Measurements from ENCODE around the gene ZNF425. TPM values are rescaled to one million over a fixed set of nuclear protein-coding genes. Genes with fewer than 3 reads are reported as not detected.

ZNF425 gene
- total RNA-seq (2021; ENCODE audit: unreplicated experiment) (3.0 TPM), Bru-seq, nascent RNA (percentile 52 among the genes with signal in this experiment), BruChase-seq, experiment 1, labeled RNA remaining after a 2-hour chase (percentile 54 among the genes with signal in this experiment), BruChase-seq, experiment 2, labeled RNA remaining after a 6-hour chase (percentile 50 among the genes with signal in this experiment)
- 4.7 TPM for polyA plus RNA-seq (2012; ENCODE audit: insufficient read length)
- long read RNA-seq, transcript ZNF425-201 (4 exons, 3,220 nt), result major isoform, 9 of 12 reads
- long read RNA-seq, partial matches to known transcripts, result 0 of 12 reads
- long read RNA-seq, other reads (novel, unspliced or antisense), result 2 of 12 reads

- Histone ChIP-seq H3K4me1 (ENCODE audit: control insufficient read depth, insufficient read depth, low read length) (peaks cover 5% of the 10 kb centered on the region), H3K27me3 (ENCODE audit: control insufficient read depth, insufficient read depth, low read length) (no peaks in the 10 kb centered on the region), H3K9me3 (ENCODE audit: control insufficient read depth, insufficient read depth, low read depth, low read length) (peaks cover 9% of the 10 kb centered on the region; the same call in 1 of the 2 replicates), H3K4me3 (ENCODE audit: low read depth in 2 of 2, low read length in 2 of 2) (peak within 1 kb of the TSS; percentile 86 to 88), H3K27ac (ENCODE audit: low read length) (peak within 1 kb of the TSS; percentile 86), H3K36me3 (ENCODE audit: control insufficient read depth, insufficient read depth, low read length) (peaks cover 4% of the 10 kb centered on the region; the same call in 1 of the 2 replicates)
- TF ChIP-seq REST (IDR thresholded peaks at IDR 0.05; ENCODE audit: insufficient read depth in 1 of 2, low read depth in 2 of 2, low read length in 1 of 2) (0 out of 4 replicates have a peak, but pooled peaks of 1 of the 2 experiments have one; percentile 16), POLR2AphosphoS5 (IDR thresholded peaks at IDR 0.05; ENCODE audit: low read depth, low read length) (peak; percentile 88), TCF7L2 (IDR thresholded peaks at IDR 0.05; ENCODE audit: low read depth, low read length) (no peak; the same call in 1 of the 2 replicates), SIN3A (IDR thresholded peaks at IDR 0.05; ENCODE audit: borderline replicate concordance, insufficient read depth, low read depth, low read length) (peak; percentile 93; the same call in 1 of the 2 replicates), CTCF (IDR thresholded peaks at IDR 0.05) (peak; percentile 98)
- CTCF ChIA-PET, result interaction anchor here (0.5 to 1.0 kb wide), 6 partner anchors 21 to 143 kb away, joined by 3 to 5 read pairs (median 4); partner anchors contain the start of gene ZNF398
- DNase-seq (ENCODE audit: low read depth, low spot score), result peak; percentile 59
- BruUV-seq (replicated peaks), result no TSS peak
- intact Hi-C loops (cut with micrococcal nuclease; ENCODE audit: unreplicated experiment), result no loop called here
- POLR2A ChIA-PET, result interaction anchor here (1.2 kb wide), 1 partner anchor 47 kb away, joined by 6 read pairs; no protein-coding TSS in a partner anchor
- peak; percentile 91 for ATAC-seq
- in situ Hi-C loops (cut with HindIII; ENCODE audit: low pct_unique_long_range_greater_than_20kb, low sequenced_read_pairs), result no loop called here
These were observed at the start of gene ZNF425 for GRCh38 chr7:149125863-149126661. Gene ZNF425 (minus strand): TSS chr7:149126324. CDS start chr7:149126213, 111 bp downstream.

GRCh38 chr7:149175150-149175549, 49.0 kb upstream of the ZNF425 start:
- ATAC-seq (no peak), DNase-seq (ENCODE audit: low read depth, low spot score) (no peak)
- Histone ChIP-seq H3K27ac (ENCODE audit: low read length) (no peak overlapping the region), H3K9me3 (ENCODE audit: control insufficient read depth, insufficient read depth, low read depth, low read length) (no peaks in the 10 kb centered on the region), H3K4me1 (ENCODE audit: control insufficient read depth, insufficient read depth, low read length) (no peaks in the 10 kb centered on the region), H3K27me3 (ENCODE audit: control insufficient read depth, insufficient read depth, low read length) (no peaks in the 10 kb centered on the region), H3K36me3 (ENCODE audit: control insufficient read depth, insufficient read depth, low read length) (peaks cover 15% of the 10 kb centered on the region), H3K4me3 (ENCODE audit: low read depth in 2 of 2, low read length in 2 of 2) (no peak overlapping the region)
- ChIA-PET POLR2A (no interaction called here), CTCF (no interaction called here)
- in situ Hi-C loops (cut with HindIII; ENCODE audit: low pct_unique_long_range_greater_than_20kb, low sequenced_read_pairs), result no loop called here
- TF ChIP-seq POLR2AphosphoS5 (IDR thresholded peaks at IDR 0.05; ENCODE audit: low read depth, low read length), result no peak
- TF ChIP-seq TCF7L2 (IDR thresholded peaks at IDR 0.05; ENCODE audit: low read depth, low read length), result no peak
- TF ChIP-seq REST (IDR thresholded peaks at IDR 0.05; ENCODE audit: insufficient read depth in 1 of 2, low read depth in 2 of 2, low read length in 1 of 2), result no peak
- TF ChIP-seq SIN3A (IDR thresholded peaks at IDR 0.05; ENCODE audit: borderline replicate concordance, insufficient read depth, low read depth, low read length), result no peak
- TF ChIP-seq CTCF (IDR thresholded peaks at IDR 0.05), result no peak
- BruUV-seq (replicated peaks), result no TSS peak
- intact Hi-C loops (cut with micrococcal nuclease; ENCODE audit: unreplicated experiment), result no loop called here

Data from Panc1 (cell line).